A549 (cell line): Measurements from ENCODE around the gene EMX1. TPM values are rescaled to one million over a fixed set of nuclear protein-coding genes. Genes with fewer than 3 reads are reported as not detected.

Experiments used
- ATAC-seq, 2 experiments: fragments of 200-7000 bp in 1 of 2; fragments of >200 bp in 1 of 2; cut with Nextera tagmentation in 1 of 2; cut with Tn5 transposase in 1 of 2; 3 replicates each; pipeline versions ENCODE4 v1.8.0 to v1.9.1; 2018 to 2020; ENCODE audit warnings: mild to moderate bottlenecking in 1 of 2, moderate library complexity in 1 of 2
- CTCF ChIA-PET: fragments of 300-600 bp; sonication (Branson Sonifier 250); formaldehyde crosslinking; extraction: SDS; loops from one replicate; lab custom pipeline; 2021; ENCODE audit warnings: antibody characterized with exemption, inconsistent platforms; lab: Yijun Ruan, JAX
- POLR2A ChIA-PET: fragments of 350-600 bp; formaldehyde crosslinking; extraction: SDS; loops from one replicate; lab custom pipeline; 2021; ENCODE audit warnings: antibody characterized with exemption, inconsistent platforms; lab: Yijun Ruan, JAX
- DNase-seq, 2 experiments: peaks; one replicate each; pipeline versions ENCODE4 v3.0.0 to v3.0.0-alpha.2; 2011 to 2016; ENCODE audit warnings: low read depth in 1 of 2, low spot score in 1 of 2
- FAIRE-seq: peaks from 2 replicates; lab custom pipeline; 2011; peaks lifted over from hg19 to GRCh38; lab: Jason Lieb, UNC
- H3K27ac ChIP-seq, 2 experiments: fragments of >200 bp; sonication (Bioruptor Twin); formaldehyde crosslinking; 3 replicates each; pipeline ENCODE4 v1.5.1; 2016 to 2017
- H3K4me1 ChIP-seq: fragments of >200 bp; sonication (Bioruptor Twin); formaldehyde crosslinking; 3 replicates; pipeline ENCODE4 v1.6.1; 2016
- H3K4me2 ChIP-seq: fragments of >200 bp; sonication (Bioruptor Twin); formaldehyde crosslinking; 3 replicates; pipeline ENCODE4 v1.6.1; 2016
- H3K4me3 ChIP-seq: fragments of >200 bp; sonication (Bioruptor Twin); formaldehyde crosslinking; 3 replicates; pipeline ENCODE4 v1.5.1; 2016
- H3K9me3 ChIP-seq: fragments of >200 bp; sonication (Bioruptor Twin); formaldehyde crosslinking; 3 replicates; pipeline ENCODE4 v1.6.1; 2016
- ATOH8 ChIP-seq: fragments of 250-450 bp; sonication (Bioruptor Pico); IDR thresholded peaks from 2 replicates; pipeline ENCODE4 v1.5.0; 2020; ENCODE audit warnings: low read depth, mild to moderate bottlenecking, moderate library complexity
- CHD4 ChIP-seq: fragments of 200-600 bp; sonication (generic); IDR thresholded peaks from 2 replicates; pipeline ENCODE4 v1.6.1; 2016; ENCODE audit warnings: antibody characterized with exemption, mild to moderate bottlenecking, borderline replicate concordance
- CTCF ChIP-seq: fragments of >200 bp; sonication (Bioruptor Twin); formaldehyde crosslinking; IDR thresholded peaks from 3 replicates; pipeline ENCODE4 v1.5.1; 2016
- EP300 ChIP-seq, 2 experiments: fragments of >200 bp; sonication (Bioruptor Twin); formaldehyde crosslinking; IDR thresholded peaks; 2 replicates in 1 of 2; 3 replicates in 1 of 2; pipeline ENCODE4 v1.6.1; 2016 to 2017
- FOSB ChIP-seq: fragments of 250-450 bp; sonication (Bioruptor Pico); IDR thresholded peaks from 2 replicates; pipeline ENCODE4 v1.5.0; 2020; ENCODE audit warnings: mild to moderate bottlenecking, moderate library complexity
- FOSL2 ChIP-seq, 2 experiments: fragments of 450-650 bp in 1 of 2; fragments of >200 bp in 1 of 2; sonication (Bioruptor Twin) in 1 of 2; formaldehyde crosslinking; IDR thresholded peaks; 2 replicates each; pipeline versions ENCODE4 v1.5.0 to v1.6.1; 2016 to 2020; ENCODE audit warnings: mild to moderate bottlenecking in 1 of 2, moderate library complexity in 1 of 2
- GATA3 ChIP-seq: IDR thresholded peaks from 2 replicates; pipeline ENCODE4 v1.6.1; 2012; ENCODE audit warnings: borderline replicate concordance
- HES2 ChIP-seq: fragments of >200 bp; sonication (Bioruptor Twin); formaldehyde crosslinking; IDR thresholded peaks from 2 replicates; pipeline ENCODE4 v1.6.1; 2016
- KDM5A ChIP-seq: fragments of 200-600 bp; sonication (generic); IDR thresholded peaks from 2 replicates; pipeline ENCODE4 v1.6.1; 2016; ENCODE audit warnings: antibody characterized with exemption, mild to moderate bottlenecking
- MAX ChIP-seq: IDR thresholded peaks from 2 replicates; pipeline ENCODE4 v1.6.1; 2012
- NR3C1 ChIP-seq: fragments of >200 bp; sonication (Bioruptor Twin); formaldehyde crosslinking; IDR thresholded peaks from 3 replicates; pipeline ENCODE4 v1.6.1; 2017
- PHF8 ChIP-seq: fragments of 200-600 bp; sonication (generic); IDR thresholded peaks from 2 replicates; pipeline ENCODE4 v1.6.1; 2016; ENCODE audit warnings: low read depth, mild to moderate bottlenecking, antibody characterized with exemption, moderate library complexity, borderline replicate concordance
- POLR2A ChIP-seq: IDR thresholded peaks from 2 replicates; pipeline ENCODE4 v1.6.1; 2012; ENCODE audit warnings: mild to moderate bottlenecking, low read length
- RARB ChIP-seq: fragments of 250-450 bp; sonication (Bioruptor Pico); IDR thresholded peaks from 2 replicates; pipeline ENCODE4 v1.8.0; 2021; ENCODE audit warnings: mild to moderate bottlenecking, moderate library complexity
- RCOR1 ChIP-seq: fragments of 150-350 bp; IDR thresholded peaks from 2 replicates; pipeline ENCODE4 v1.6.1; 2014; ENCODE audit warnings: antibody characterized with exemption, low read length, low read depth
- RNF2 ChIP-seq: fragments of 200-600 bp; sonication (generic); IDR thresholded peaks from 2 replicates; pipeline ENCODE4 v1.6.1; 2016; ENCODE audit warnings: low read depth, mild to moderate bottlenecking, antibody characterized with exemption, moderate library complexity, borderline replicate concordance
- WGBS: methylation state at CpG from one replicate; pipeline ENCODE4 v1.1.6; 2017; ENCODE audit errors: missing lambda C conversion rate; 5-methylcytosine and 5-hydroxymethylcytosine counted together
- polyA plus RNA-seq, 4 experiments: library from polyadenylated mRNA; depleted of rRNA in 3 of 4; stranded (reverse); fragments of >200 nt; fragmentation: RNase III in 1 of 4; extraction: RNeasy Plus Mini Kit Qiagen cat#74134 plus additional on column Dnase treatment in 1 of 4; gene quantifications; 2 replicates in 3 of 4; 3 replicates in 1 of 4; pipeline ENCODE4 v1.2.3, GENCODE V29; 2011 to 2017
- TF ChIP-seq, protein P1 (sequence below): fragments of 200-600 bp; sonication (generic); IDR thresholded peaks from 2 replicates; pipeline ENCODE4 v1.6.1; 2016; ENCODE audit warnings: antibody characterized with exemption, mild to moderate bottlenecking, moderate library complexity

The EMX1 gene
- polyA plus RNA-seq, 2 of the 4 experiments (the other 2 are of a cell fraction): 0.05 TPM; not detected in 1

DNA sequence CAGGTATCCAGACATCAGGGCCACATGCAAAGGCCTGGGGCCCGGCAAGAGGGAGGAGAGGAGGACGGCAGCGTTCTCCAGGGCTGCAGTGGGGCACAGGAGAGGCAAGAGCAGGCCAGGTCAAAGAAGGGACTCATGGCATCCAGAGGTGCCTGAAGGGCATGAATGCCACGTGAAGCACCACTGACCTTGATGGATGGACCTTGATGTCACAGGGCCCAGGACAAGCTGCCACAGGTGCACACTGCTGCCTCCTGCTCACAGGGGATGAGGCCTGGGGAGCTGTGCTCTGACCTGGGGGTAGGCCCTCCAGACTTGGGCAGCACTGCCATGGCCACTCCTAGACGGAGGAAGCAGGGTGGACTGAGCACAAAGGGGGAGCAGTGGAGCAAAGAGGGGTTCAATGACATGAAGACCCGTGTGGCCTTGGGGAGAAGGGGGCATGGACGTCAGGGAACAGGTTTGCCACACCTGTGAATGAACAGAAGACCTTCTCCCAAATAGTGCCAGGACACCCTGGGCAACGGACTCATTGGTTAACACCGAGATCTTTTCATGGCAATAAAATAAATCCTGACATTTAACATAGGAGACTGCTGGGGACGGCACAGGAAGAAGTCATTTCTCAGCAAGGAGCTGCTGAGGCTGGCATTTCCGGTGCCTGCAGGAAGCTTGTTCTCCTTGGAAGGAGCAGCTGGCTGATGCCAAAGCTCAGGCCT is 65.6 kb downstream of the EMX1 start:
- H3K27ac ChIP-seq: no peak overlapping the region
- FAIRE-seq: no peak

GRCh38 chr2:72983500-72984161 is 66.3 kb downstream of the EMX1 start:
- CTCF ChIA-PET: interaction anchor here (1.0 to 18.2 kb wide), 8 partner anchors 10 to 194 kb away, joined by 3 to 190 read pairs (median 9); no protein-coding TSS in a partner anchor

More for the DNA sequence above, 65.6 kb downstream of the EMX1 start:
- 87% methylated on average over 11 of the region's 11 CpGs for WGBS
- ChIA-PET CTCF (interaction anchor here (1.0 to 18.2 kb wide), 10 partner anchors 9 to 194 kb away, joined by 3 to 190 read pairs (median 10); no protein-coding TSS in a partner anchor), POLR2A (no interaction called here)
- H3K4me3 ChIP-seq: no peak overlapping the region
- H3K4me2 ChIP-seq: no peak overlapping the region
- DNase-seq (no peak), ATAC-seq (peak in 1 of 2 experiments; percentile 20; a peak in 1 of 6 replicates)
- peaks cover 7% of the 10 kb centered on the region; the same call in 1 of the 3 replicates for H3K4me1 ChIP-seq
- no peaks in the 10 kb centered on the region for H3K9me3 ChIP-seq
- TF ChIP-seq, protein P1, sequence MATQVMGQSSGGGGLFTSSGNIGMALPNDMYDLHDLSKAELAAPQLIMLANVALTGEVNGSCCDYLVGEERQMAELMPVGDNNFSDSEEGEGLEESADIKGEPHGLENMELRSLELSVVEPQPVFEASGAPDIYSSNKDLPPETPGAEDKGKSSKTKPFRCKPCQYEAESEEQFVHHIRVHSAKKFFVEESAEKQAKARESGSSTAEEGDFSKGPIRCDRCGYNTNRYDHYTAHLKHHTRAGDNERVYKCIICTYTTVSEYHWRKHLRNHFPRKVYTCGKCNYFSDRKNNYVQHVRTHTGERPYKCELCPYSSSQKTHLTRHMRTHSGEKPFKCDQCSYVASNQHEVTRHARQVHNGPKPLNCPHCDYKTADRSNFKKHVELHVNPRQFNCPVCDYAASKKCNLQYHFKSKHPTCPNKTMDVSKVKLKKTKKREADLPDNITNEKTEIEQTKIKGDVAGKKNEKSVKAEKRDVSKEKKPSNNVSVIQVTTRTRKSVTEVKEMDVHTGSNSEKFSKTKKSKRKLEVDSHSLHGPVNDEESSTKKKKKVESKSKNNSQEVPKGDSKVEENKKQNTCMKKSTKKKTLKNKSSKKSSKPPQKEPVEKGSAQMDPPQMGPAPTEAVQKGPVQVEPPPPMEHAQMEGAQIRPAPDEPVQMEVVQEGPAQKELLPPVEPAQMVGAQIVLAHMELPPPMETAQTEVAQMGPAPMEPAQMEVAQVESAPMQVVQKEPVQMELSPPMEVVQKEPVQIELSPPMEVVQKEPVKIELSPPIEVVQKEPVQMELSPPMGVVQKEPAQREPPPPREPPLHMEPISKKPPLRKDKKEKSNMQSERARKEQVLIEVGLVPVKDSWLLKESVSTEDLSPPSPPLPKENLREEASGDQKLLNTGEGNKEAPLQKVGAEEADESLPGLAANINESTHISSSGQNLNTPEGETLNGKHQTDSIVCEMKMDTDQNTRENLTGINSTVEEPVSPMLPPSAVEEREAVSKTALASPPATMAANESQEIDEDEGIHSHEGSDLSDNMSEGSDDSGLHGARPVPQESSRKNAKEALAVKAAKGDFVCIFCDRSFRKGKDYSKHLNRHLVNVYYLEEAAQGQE: no peak
- TF ChIP-seq RARB (CRISPR knock-in tag) (no peak), CTCF (no peak), CHD4 (no peak), GATA3 (no peak), FOSL2 (IDR thresholded peaks at IDR 0.05) (no peak), FOSL2 (CRISPR knock-in tag; IDR thresholded peaks at IDR 0.05) (no peak), PHF8 (no peak), KDM5A (no peak), EP300 (IDR thresholded peaks at IDR 0.05) (no peak), NR3C1 (no peak), POLR2A (no peak), HES2 (no peak)

More at GRCh38 chr2:72983500-72984161, 66.3 kb downstream of the EMX1 start:
- ATAC-seq (no peak), DNase-seq (no peak), FAIRE-seq (no peak)
- 91% methylated on average over 10 of the region's 10 CpGs for WGBS
- H3K4me1 ChIP-seq: peaks cover 7% of the 10 kb centered on the region; the same call in 1 of the 3 replicates
- POLR2A ChIA-PET: no interaction called here
- H3K4me3 ChIP-seq: no peak overlapping the region
- no peaks in the 10 kb centered on the region for H3K9me3 ChIP-seq
- no peak overlapping the region for H3K27ac ChIP-seq
- TF ChIP-seq RCOR1: no peak
- TF ChIP-seq CHD4: no peak
- no peak for TF ChIP-seq FOSB
- no peak for TF ChIP-seq EP300 (IDR thresholded peaks at IDR 0.05)
- TF ChIP-seq RNF2: no peak
- TF ChIP-seq MAX: no peak
- no peak for TF ChIP-seq ATOH8 (CRISPR knock-in tag)
- H3K4me2 ChIP-seq: no peak overlapping the region
